ENCODE results near the gene RGP1.

The RGP1 gene

GRCh38 chr9:35757226-35757891, 8.3 kb downstream of the RGP1 start:
- TF ChIP-seq, protein P1, sequence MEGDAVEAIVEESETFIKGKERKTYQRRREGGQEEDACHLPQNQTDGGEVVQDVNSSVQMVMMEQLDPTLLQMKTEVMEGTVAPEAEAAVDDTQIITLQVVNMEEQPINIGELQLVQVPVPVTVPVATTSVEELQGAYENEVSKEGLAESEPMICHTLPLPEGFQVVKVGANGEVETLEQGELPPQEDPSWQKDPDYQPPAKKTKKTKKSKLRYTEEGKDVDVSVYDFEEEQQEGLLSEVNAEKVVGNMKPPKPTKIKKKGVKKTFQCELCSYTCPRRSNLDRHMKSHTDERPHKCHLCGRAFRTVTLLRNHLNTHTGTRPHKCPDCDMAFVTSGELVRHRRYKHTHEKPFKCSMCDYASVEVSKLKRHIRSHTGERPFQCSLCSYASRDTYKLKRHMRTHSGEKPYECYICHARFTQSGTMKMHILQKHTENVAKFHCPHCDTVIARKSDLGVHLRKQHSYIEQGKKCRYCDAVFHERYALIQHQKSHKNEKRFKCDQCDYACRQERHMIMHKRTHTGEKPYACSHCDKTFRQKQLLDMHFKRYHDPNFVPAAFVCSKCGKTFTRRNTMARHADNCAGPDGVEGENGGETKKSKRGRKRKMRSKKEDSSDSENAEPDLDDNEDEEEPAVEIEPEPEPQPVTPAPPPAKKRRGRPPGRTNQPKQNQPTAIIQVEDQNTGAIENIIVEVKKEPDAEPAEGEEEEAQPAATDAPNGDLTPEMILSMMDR (IDR thresholded peaks at IDR 0.05; ENCODE audit: poor library complexity, severe bottlenecking), result no peak
- no peaks in the 10 kb centered on the region for H3K27me3 ChIP-seq (ENCODE audit: insufficient read depth, poor library complexity, severe bottlenecking)
- H3K27ac ChIP-seq (ENCODE audit: poor library complexity, severe bottlenecking), result peak overlapping the region; percentile 76
- H3K36me3 ChIP-seq (ENCODE audit: low read depth), result peaks cover 12% of the 10 kb centered on the region
- ATAC-seq (ENCODE audit: low read depth), result peak; percentile 78
- peaks cover 17% of the 10 kb centered on the region for H3K4me1 ChIP-seq (ENCODE audit: insufficient read depth, poor library complexity, severe bottlenecking)
- no peak for DNase-seq (ENCODE audit: low spot score)
- no peaks in the 10 kb centered on the region for H3K9me3 ChIP-seq (ENCODE audit: severe bottlenecking)
- peak overlapping the region; percentile 52 for H3K4me3 ChIP-seq (ENCODE audit: severe bottlenecking)

DNA sequence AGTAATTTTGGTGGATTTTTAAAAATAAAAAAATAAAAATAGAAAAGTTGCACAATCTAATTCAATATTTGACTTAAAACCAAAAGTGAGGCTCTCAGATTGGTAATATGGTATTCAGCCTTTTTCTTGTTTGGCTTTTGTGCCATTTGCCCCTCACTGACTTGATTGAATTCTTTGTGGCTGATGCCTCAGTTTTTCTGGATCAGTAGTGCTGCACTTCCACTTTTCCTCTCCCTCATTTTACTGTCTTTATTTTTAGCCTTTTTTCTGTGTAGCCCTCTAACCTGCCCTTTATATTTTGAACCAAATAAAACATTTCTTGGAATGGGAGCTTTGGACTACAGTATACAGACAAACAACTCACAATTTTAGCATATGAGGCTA, 8.8 kb downstream of the RGP1 start:
- Histone ChIP-seq H3K9me3 (ENCODE audit: severe bottlenecking) (no peaks in the 10 kb centered on the region), H3K36me3 (ENCODE audit: low read depth) (peaks cover 7% of the 10 kb centered on the region), H3K27ac (ENCODE audit: poor library complexity, severe bottlenecking) (peak overlapping the region; percentile 76), H3K4me1 (ENCODE audit: insufficient read depth, poor library complexity, severe bottlenecking) (peaks cover 17% of the 10 kb centered on the region), H3K27me3 (ENCODE audit: insufficient read depth, poor library complexity, severe bottlenecking) (no peaks in the 10 kb centered on the region), H3K4me3 (ENCODE audit: severe bottlenecking) (peak overlapping the region; percentile 52)
- DNase-seq (ENCODE audit: low spot score), result no peak
- TF ChIP-seq, protein P1 (IDR thresholded peaks at IDR 0.05; ENCODE audit: poor library complexity, severe bottlenecking), result no peak
- no peak for ATAC-seq (ENCODE audit: low read depth)

GRCh38 chr9:35758475-35759050, 9.5 kb downstream of the RGP1 start:
- Histone ChIP-seq H3K9me3 (ENCODE audit: severe bottlenecking) (no peaks in the 10 kb centered on the region), H3K27me3 (ENCODE audit: insufficient read depth, poor library complexity, severe bottlenecking) (no peaks in the 10 kb centered on the region), H3K27ac (ENCODE audit: poor library complexity, severe bottlenecking) (peak overlapping the region; percentile 76), H3K36me3 (ENCODE audit: low read depth) (peaks cover 2% of the 10 kb centered on the region; the same call in 1 of the 2 replicates), H3K4me1 (ENCODE audit: insufficient read depth, poor library complexity, severe bottlenecking) (peaks cover 17% of the 10 kb centered on the region), H3K4me3 (ENCODE audit: severe bottlenecking) (no peak overlapping the region)
- ATAC-seq (ENCODE audit: low read depth) (no peak), DNase-seq (ENCODE audit: low spot score) (no peak)
- TF ChIP-seq, protein P1 (IDR thresholded peaks at IDR 0.05; ENCODE audit: poor library complexity, severe bottlenecking), result no peak

DNA sequence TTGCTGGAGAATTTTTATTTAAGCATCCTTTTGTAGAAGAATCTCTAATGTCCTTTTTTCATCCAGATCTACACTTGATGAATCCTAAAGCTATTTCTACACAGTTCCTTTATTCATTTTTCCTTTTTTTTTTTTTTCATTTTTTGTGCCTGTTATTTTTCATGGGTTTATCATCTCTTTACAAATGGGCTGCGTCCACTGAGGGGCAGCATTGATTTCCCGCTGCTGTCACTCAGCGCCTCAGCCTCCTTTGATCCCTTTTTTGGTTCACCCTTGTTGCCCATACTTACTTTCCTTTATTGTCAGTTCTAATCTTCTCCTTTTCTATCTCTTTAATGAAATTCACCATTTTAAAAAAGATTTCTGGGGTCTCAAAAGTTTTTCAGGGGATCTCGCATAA, 10.7 kb downstream of the RGP1 start:
- no peak for DNase-seq (ENCODE audit: low spot score)
- no peak overlapping the region for H3K27ac ChIP-seq (ENCODE audit: poor library complexity, severe bottlenecking)
- TF ChIP-seq, protein P1 (IDR thresholded peaks at IDR 0.05; ENCODE audit: poor library complexity, severe bottlenecking), result no peak
- no peaks in the 10 kb centered on the region for H3K27me3 ChIP-seq (ENCODE audit: insufficient read depth, poor library complexity, severe bottlenecking)
- no peak overlapping the region for H3K4me3 ChIP-seq (ENCODE audit: severe bottlenecking)
- H3K9me3 ChIP-seq (ENCODE audit: severe bottlenecking), result no peaks in the 10 kb centered on the region
- H3K36me3 ChIP-seq (ENCODE audit: low read depth), result no peaks in the 10 kb centered on the region
- H3K4me1 ChIP-seq (ENCODE audit: insufficient read depth, poor library complexity, severe bottlenecking), result peaks cover 17% of the 10 kb centered on the region
- no peak for ATAC-seq (ENCODE audit: low read depth)

DNA sequence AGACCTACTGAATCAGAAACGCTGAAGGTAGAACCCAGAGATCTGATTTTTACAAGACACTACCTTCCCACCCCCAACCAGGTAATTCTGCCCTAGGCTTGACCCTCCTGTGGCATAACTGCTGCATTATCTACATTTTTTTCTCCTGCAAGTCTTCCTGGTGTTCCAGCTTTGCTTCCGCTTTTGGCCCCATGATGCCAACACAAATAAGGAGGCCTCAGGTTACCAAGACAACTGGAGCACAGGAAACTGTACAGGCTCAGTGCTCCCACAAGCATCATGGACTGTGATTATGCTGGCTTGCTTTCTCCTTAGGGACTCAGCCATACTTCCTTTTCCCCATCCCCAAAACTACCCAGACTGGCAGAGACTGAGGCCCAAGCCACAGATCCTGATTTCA, 11.6 kb downstream of the RGP1 start:
- no peak overlapping the region for H3K4me3 ChIP-seq (ENCODE audit: severe bottlenecking)
- no peaks in the 10 kb centered on the region for H3K9me3 ChIP-seq (ENCODE audit: severe bottlenecking)
- ATAC-seq (ENCODE audit: low read depth) (peak; percentile 23; the same call in 2 of the 3 replicates), DNase-seq (ENCODE audit: low spot score) (no peak)
- H3K36me3 ChIP-seq (ENCODE audit: low read depth), result no peaks in the 10 kb centered on the region
- H3K27ac ChIP-seq (ENCODE audit: poor library complexity, severe bottlenecking), result no peak overlapping the region
- H3K4me1 ChIP-seq (ENCODE audit: insufficient read depth, poor library complexity, severe bottlenecking), result peaks cover 17% of the 10 kb centered on the region
- TF ChIP-seq, protein P1 (IDR thresholded peaks at IDR 0.05; ENCODE audit: poor library complexity, severe bottlenecking), result no peak
- H3K27me3 ChIP-seq (ENCODE audit: insufficient read depth, poor library complexity, severe bottlenecking), result no peaks in the 10 kb centered on the region
